Measurements from ENCODE around the gene GNG14.

- TF ChIP-seq, protein P1, sequence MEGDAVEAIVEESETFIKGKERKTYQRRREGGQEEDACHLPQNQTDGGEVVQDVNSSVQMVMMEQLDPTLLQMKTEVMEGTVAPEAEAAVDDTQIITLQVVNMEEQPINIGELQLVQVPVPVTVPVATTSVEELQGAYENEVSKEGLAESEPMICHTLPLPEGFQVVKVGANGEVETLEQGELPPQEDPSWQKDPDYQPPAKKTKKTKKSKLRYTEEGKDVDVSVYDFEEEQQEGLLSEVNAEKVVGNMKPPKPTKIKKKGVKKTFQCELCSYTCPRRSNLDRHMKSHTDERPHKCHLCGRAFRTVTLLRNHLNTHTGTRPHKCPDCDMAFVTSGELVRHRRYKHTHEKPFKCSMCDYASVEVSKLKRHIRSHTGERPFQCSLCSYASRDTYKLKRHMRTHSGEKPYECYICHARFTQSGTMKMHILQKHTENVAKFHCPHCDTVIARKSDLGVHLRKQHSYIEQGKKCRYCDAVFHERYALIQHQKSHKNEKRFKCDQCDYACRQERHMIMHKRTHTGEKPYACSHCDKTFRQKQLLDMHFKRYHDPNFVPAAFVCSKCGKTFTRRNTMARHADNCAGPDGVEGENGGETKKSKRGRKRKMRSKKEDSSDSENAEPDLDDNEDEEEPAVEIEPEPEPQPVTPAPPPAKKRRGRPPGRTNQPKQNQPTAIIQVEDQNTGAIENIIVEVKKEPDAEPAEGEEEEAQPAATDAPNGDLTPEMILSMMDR (IDR thresholded peaks at IDR 0.05), result no peak
- no peak for TF ChIP-seq POLR2A (IDR thresholded peaks at IDR 0.05; ENCODE audit: low read depth)
- no peak for TF ChIP-seq POLR2AphosphoS5 (IDR thresholded peaks at IDR 0.05)
- no peak for TF ChIP-seq EP300 (IDR thresholded peaks at IDR 0.05)
These were observed 37.9 kb upstream of the GNG14 start for GRCh38 chr19:12649941-12650340.

Data from esophagus muscularis mucosa (tissue), 4 donors.